NOMO-1 (cell line): Measurements from ENCODE around the gene RP9.

Experiments
- DNase-seq, 2 experiments: peaks; one replicate each; lab custom pipeline; 2025; ENCODE audit not compliant: unreplicated experiment in 2 of 2; lab: John Stamatoyannopoulos, UW

RP9 gene

GRCh38 chr7:33066771-33067170 lies 42.4 kb downstream of the RP9 start:
- DNase-seq, result no peak

- no peak for DNase-seq
Measured at GRCh38 chr7:33065981-33066380, 43.2 kb downstream of the RP9 start.

DNA sequence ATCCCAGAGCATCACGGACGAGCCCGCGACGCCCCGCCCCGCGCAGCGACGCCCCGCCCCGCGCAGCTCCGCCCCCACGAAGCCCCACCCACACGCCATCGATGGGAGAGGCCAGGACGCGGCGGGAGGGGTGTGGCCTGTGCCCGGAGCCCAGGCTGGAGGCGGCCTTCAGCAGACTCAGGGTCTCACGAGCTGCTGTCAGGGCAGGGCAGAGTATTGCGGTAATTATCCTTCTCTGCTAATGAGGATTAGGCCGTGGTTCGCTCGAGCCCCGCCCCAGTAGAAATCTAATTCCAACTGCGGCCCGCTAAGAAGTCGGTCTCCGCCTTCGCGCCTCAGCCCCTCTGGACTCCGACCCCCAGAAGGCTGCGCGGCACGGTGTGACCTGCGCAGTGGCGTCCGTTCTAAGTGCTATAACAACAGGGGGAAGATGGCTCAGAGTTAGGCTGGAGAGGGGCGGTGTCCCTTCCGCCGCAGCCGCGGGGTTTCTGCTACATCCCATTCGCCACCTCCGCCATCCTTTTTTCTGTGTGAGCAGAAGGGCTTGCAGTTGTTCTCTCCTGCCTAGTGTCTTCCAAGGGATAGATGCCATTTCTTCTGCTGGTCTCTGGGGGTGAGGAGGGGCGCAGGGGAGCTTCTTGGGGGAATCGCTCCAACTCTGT lies 46.3 kb downstream of the RP9 start:
- peak; percentile 94 to 98 for DNase-seq

GRCh38 chr7:33062023-33062781 lies 47.0 kb downstream of the RP9 start, which contains the start of gene NT5C3A:
NT5C3A (minus strand) TSS chr7:33062776; CDS start chr7:33062705, 71 bp downstream.
- peak in 1 of 2 experiments; percentile 25 for DNase-seq

GRCh38 chr7:33061282-33061937 lies 47.8 kb downstream of the RP9 start:
- DNase-seq, result peak in 1 of 2 experiments; percentile 21

- no peak for DNase-seq
Measured at GRCh38 chr7:33059635-33060034, 49.6 kb downstream of the RP9 start.

- no peak for DNase-seq
Measured at GRCh38 chr7:33055158-33055557, 54.0 kb downstream of the RP9 start.

GRCh38 chr7:33054261-33054964 lies 54.8 kb downstream of the RP9 start:
- peak in 1 of 2 experiments; percentile 55 for DNase-seq

GRCh38 chr7:33053721-33054120 lies 55.5 kb downstream of the RP9 start:
- DNase-seq, result no peak

- DNase-seq, result peak; percentile 76 to 93
Measured at GRCh38 chr7:33050535-33051318, 58.5 kb downstream of the RP9 start.

GRCh38 chr7:33048704-33049103 lies 60.5 kb downstream of the RP9 start:
- DNase-seq, result no peak

DNA sequence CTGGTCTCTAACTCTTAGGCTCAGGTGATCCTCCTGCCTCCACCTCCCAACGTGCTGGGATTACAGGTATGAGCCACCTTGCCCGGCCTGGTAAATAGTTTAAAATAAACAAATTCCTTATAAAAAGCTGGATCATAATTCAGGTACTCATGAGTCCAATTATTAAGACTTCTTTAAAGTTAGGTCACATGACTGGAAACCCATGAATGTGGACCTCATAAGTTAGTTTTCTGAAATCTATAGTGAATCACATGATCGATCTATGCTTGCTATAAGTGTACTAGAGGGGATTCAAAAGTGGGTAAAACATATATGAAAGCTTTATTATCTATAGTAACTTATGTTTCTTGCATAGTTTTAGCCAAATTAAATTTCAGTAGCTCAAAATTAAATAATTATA lies 60.9 kb downstream of the RP9 start:
- DNase-seq, result no peak

DNA sequence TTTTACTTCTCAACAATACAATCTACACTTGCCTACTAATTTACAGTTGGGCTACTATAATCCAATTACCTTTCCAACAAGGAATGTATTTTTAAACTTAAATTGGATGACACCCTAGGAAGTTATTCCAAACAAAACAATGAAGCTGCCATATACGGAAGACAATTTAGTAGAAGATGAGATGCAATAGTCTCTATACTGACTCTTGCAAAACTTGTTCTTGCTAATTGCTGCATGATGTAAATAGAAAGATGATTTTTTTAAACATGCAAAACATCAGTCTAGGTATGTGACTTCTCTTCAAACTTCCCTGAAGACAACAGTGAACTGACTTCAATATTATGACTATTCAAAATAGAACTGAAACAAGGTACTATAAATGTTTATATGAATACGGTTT lies 64.2 kb downstream of the RP9 start:
- no peak for DNase-seq
